ENCODE measurements around the gene TEX54.
A peak's percentile ranks its signal among the peaks of the same experiment; 100 is the strongest.

TEX54 gene

GRCh38 chr11:62851807-62852522 lies 19.3 kb upstream of the TEX54 start:
- H3K4me1 ChIP-seq (ENCODE audit: low read length), result peaks cover 20% of the 10 kb centered on the region
- no peaks in the 10 kb centered on the region for H3K27me3 ChIP-seq (ENCODE audit: low read depth, low read length)
- no peak overlapping the region for H3K4me3 ChIP-seq (ENCODE audit: low read length)
- peak overlapping the region; percentile 18 for H3K27ac ChIP-seq (ENCODE audit: low read length)
- peaks cover 44% of the 10 kb centered on the region for H3K36me3 ChIP-seq (replicated peaks; ENCODE audit: low read depth, low read length)
- no peak overlapping the region for H2AFZ ChIP-seq (ENCODE audit: low read depth, low read length)
- no peaks in the 10 kb centered on the region for H3K9me3 ChIP-seq (ENCODE audit: insufficient read depth, low read length)
- no peak overlapping the region for H3K9ac ChIP-seq (ENCODE audit: low read length)
- TF ChIP-seq EZH2phosphoT487 (IDR thresholded peaks at IDR 0.05; ENCODE audit: low read depth) (no peak), CTCF (IDR thresholded peaks at IDR 0.05; ENCODE audit: low read depth, low read length) (no peak)
- H4K20me1 ChIP-seq (ENCODE audit: insufficient read depth, low read length), result peaks cover 43% of the 10 kb centered on the region
- peaks cover 41% of the 10 kb centered on the region for H3K79me2 ChIP-seq (ENCODE audit: low read length)
- H3K4me2 ChIP-seq (ENCODE audit: low read length), result no peak overlapping the region

GRCh38 chr11:62850911-62851806 lies 18.5 kb upstream of the TEX54 start:
- Histone ChIP-seq H4K20me1 (ENCODE audit: insufficient read depth, low read length) (peaks cover 43% of the 10 kb centered on the region), H3K4me3 (ENCODE audit: low read length) (no peak overlapping the region), H3K9ac (ENCODE audit: low read length) (no peak overlapping the region), H3K4me2 (ENCODE audit: low read length) (no peak overlapping the region), H3K79me2 (ENCODE audit: low read length) (peaks cover 33% of the 10 kb centered on the region), H3K27me3 (ENCODE audit: low read depth, low read length) (no peaks in the 10 kb centered on the region), H3K9me3 (ENCODE audit: insufficient read depth, low read length) (no peaks in the 10 kb centered on the region), H3K36me3 (replicated peaks; ENCODE audit: low read depth, low read length) (peaks cover 44% of the 10 kb centered on the region), H2AFZ (ENCODE audit: low read depth, low read length) (no peak overlapping the region), H3K27ac (ENCODE audit: low read length) (peak overlapping the region; percentile 18), H3K4me1 (ENCODE audit: low read length) (peaks cover 20% of the 10 kb centered on the region)
- TF ChIP-seq CTCF (IDR thresholded peaks at IDR 0.05; ENCODE audit: low read depth, low read length) (no peak), EZH2phosphoT487 (IDR thresholded peaks at IDR 0.05; ENCODE audit: low read depth) (no peak)

GRCh38 chr11:62847767-62848314 lies 15.2 kb upstream of the TEX54 start:
- H3K9ac ChIP-seq (ENCODE audit: low read length), result no peak overlapping the region
- no peaks in the 10 kb centered on the region for H3K27me3 ChIP-seq (ENCODE audit: low read depth, low read length)
- no peak overlapping the region for H3K4me2 ChIP-seq (ENCODE audit: low read length)
- H3K27ac ChIP-seq (ENCODE audit: low read length), result no peak overlapping the region
- H3K79me2 ChIP-seq (ENCODE audit: low read length), result no peaks in the 10 kb centered on the region
- H3K9me3 ChIP-seq (ENCODE audit: insufficient read depth, low read length), result no peaks in the 10 kb centered on the region
- H3K4me3 ChIP-seq (ENCODE audit: low read length), result no peak overlapping the region
- H3K4me1 ChIP-seq (ENCODE audit: low read length), result peaks cover 3% of the 10 kb centered on the region
- no peak for TF ChIP-seq EZH2phosphoT487 (IDR thresholded peaks at IDR 0.05; ENCODE audit: low read depth)
- TF ChIP-seq CTCF (IDR thresholded peaks at IDR 0.05; ENCODE audit: low read depth, low read length), result no peak
- peaks cover 19% of the 10 kb centered on the region for H4K20me1 ChIP-seq (ENCODE audit: insufficient read depth, low read length)
- H2AFZ ChIP-seq (ENCODE audit: low read depth, low read length), result no peak overlapping the region
- peaks cover 16% of the 10 kb centered on the region for H3K36me3 ChIP-seq (replicated peaks; ENCODE audit: low read depth, low read length)

GRCh38 chr11:62846177-62846576 lies 13.5 kb upstream of the TEX54 start:
- H4K20me1 ChIP-seq (ENCODE audit: insufficient read depth, low read length), result peaks cover 2% of the 10 kb centered on the region
- no peak for TF ChIP-seq EZH2phosphoT487 (IDR thresholded peaks at IDR 0.05; ENCODE audit: low read depth)
- no peak for TF ChIP-seq CTCF (IDR thresholded peaks at IDR 0.05; ENCODE audit: low read depth, low read length)
- H3K9ac ChIP-seq (ENCODE audit: low read length), result no peak overlapping the region
- H2AFZ ChIP-seq (ENCODE audit: low read depth, low read length), result no peak overlapping the region
- H3K79me2 ChIP-seq (ENCODE audit: low read length), result no peaks in the 10 kb centered on the region
- H3K9me3 ChIP-seq (ENCODE audit: insufficient read depth, low read length), result no peaks in the 10 kb centered on the region
- no peak overlapping the region for H3K4me3 ChIP-seq (ENCODE audit: low read length)
- no peaks in the 10 kb centered on the region for H3K27me3 ChIP-seq (ENCODE audit: low read depth, low read length)
- no peak overlapping the region for H3K4me2 ChIP-seq (ENCODE audit: low read length)
- H3K27ac ChIP-seq (ENCODE audit: low read length), result no peak overlapping the region
- peaks cover 10% of the 10 kb centered on the region for H3K4me1 ChIP-seq (ENCODE audit: low read length)
- H3K36me3 ChIP-seq (replicated peaks; ENCODE audit: low read depth, low read length), result no peaks in the 10 kb centered on the region
